ENCODE results near the gene OR10H1. TPM values are rescaled to one million over a fixed set of nuclear protein-coding genes. Genes with fewer than 3 reads are reported as not detected.

The OR10H1 gene, protein sequence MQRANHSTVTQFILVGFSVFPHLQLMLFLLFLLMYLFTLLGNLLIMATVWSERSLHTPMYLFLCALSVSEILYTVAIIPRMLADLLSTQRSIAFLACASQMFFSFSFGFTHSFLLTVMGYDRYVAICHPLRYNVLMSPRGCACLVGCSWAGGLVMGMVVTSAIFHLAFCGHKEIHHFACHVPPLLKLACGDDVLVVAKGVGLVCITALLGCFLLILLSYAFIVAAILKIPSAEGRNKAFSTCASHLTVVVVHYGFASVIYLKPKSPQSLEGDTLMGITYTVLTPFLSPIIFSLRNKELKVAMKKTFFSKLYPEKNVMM
- not detected for total RNA-seq
- polyA plus RNA-seq = not detected

DNA sequence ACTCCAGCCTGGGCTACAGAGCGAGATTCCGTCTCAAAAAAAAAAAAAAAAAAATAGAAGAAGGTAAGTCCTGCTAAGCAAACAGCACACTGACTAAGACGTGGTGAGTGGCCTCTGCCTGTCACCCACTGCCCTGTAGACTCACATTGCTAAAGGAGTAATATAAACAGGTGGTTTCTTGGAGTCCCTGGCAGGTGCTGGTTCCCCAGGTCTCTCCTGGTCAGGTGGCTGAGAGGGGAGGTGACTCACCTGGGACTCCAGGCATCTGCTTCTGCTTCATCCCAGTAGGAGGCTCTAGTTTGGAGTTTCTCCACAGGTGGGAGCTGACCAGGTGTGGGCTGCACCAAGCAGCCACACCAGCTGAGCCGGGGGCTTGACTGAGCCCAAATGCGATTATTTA, at the start of gene OR10H1:
OR10H1 (minus strand) TSS at position 359 of the 400 bp plus-strand sequence. CDS start 7,627 bp downstream, outside the sequence.
- no peaks in the 10 kb centered on the region for H3K9me3 ChIP-seq
- H3K36me3 ChIP-seq = no peaks in the 10 kb centered on the region
- H3K27ac ChIP-seq = no peak within 1 kb of the TSS
- peaks cover 0 to 3% (median 0%) of the 10 kb centered on the region in 4 donors for H3K4me1 ChIP-seq
- 59 to 65% methylated on average over 5 of the region's 5 CpGs for WGBS, 2 donors
- no peak within 1 kb of the TSS for H3K4me3 ChIP-seq
- DNase-seq = no peak
- TF ChIP-seq, protein P1, sequence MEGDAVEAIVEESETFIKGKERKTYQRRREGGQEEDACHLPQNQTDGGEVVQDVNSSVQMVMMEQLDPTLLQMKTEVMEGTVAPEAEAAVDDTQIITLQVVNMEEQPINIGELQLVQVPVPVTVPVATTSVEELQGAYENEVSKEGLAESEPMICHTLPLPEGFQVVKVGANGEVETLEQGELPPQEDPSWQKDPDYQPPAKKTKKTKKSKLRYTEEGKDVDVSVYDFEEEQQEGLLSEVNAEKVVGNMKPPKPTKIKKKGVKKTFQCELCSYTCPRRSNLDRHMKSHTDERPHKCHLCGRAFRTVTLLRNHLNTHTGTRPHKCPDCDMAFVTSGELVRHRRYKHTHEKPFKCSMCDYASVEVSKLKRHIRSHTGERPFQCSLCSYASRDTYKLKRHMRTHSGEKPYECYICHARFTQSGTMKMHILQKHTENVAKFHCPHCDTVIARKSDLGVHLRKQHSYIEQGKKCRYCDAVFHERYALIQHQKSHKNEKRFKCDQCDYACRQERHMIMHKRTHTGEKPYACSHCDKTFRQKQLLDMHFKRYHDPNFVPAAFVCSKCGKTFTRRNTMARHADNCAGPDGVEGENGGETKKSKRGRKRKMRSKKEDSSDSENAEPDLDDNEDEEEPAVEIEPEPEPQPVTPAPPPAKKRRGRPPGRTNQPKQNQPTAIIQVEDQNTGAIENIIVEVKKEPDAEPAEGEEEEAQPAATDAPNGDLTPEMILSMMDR (IDR thresholded peaks at IDR 0.05) = no peak
- no peak for TF ChIP-seq EP300 (IDR thresholded peaks at IDR 0.05)
- no peak for TF ChIP-seq POLR2A (IDR thresholded peaks at IDR 0.05)
- TF ChIP-seq POLR2AphosphoS5 (IDR thresholded peaks at IDR 0.05) = no peak
- intact Hi-C loops (cut with DNase I) = no loop called here
- H3K27me3 ChIP-seq = peaks cover 0 to 21% (median 0%) of the 10 kb centered on the region in 3 donors

DNA sequence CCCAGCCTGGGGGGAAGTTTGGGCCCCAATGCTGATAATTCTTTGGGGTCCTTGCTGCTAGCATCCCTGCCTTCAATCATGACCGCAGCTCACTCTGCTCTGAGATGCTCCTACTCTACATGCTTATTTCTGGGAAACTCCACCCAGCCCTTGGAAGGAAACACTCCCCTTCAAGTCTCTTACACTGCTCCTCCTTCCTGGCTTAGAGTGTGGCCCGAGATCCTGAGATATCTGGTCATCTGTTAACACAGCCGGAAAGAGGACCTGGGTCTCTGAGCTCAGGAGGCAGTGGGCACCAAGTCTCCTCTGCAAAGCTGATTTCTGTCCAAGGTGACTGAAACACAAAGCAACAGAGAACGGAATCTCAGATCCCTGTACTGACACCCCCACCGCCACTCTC, 49.4 kb upstream of the OR10H1 start:
- 60 to 72% methylated on average over 5 of the region's 5 CpGs for WGBS, 2 donors
- no peak overlapping the region for H3K27ac ChIP-seq
- H3K36me3 ChIP-seq = no peaks in the 10 kb centered on the region
- DNase-seq = no peak
- TF ChIP-seq EP300 (IDR thresholded peaks at IDR 0.05) (no peak), POLR2AphosphoS5 (IDR thresholded peaks at IDR 0.05) (no peak), POLR2A (IDR thresholded peaks at IDR 0.05) (no peak)
- TF ChIP-seq, protein P1 (IDR thresholded peaks at IDR 0.05) = no peak
- intact Hi-C loops (cut with DNase I) = no loop called here
- peaks cover 0 to 14% (median 6%) of the 10 kb centered on the region in 3 donors for H3K27me3 ChIP-seq
- H3K4me3 ChIP-seq = no peak overlapping the region
- H3K9me3 ChIP-seq = no peaks in the 10 kb centered on the region
- no peaks in the 10 kb centered on the region for H3K4me1 ChIP-seq

- no peak for DNase-seq
- Histone ChIP-seq H3K27me3 (peaks cover 0 to 14% (median 10%) of the 10 kb centered on the region in 3 donors), H3K4me3 (no peak overlapping the region), H3K4me1 (no peaks in the 10 kb centered on the region), H3K36me3 (no peaks in the 10 kb centered on the region), H3K27ac (no peak overlapping the region), H3K9me3 (no peaks in the 10 kb centered on the region)
- TF ChIP-seq, protein P1 (IDR thresholded peaks at IDR 0.05) = no peak
- no peak for TF ChIP-seq POLR2AphosphoS5 (IDR thresholded peaks at IDR 0.05)
- no peak for TF ChIP-seq EP300 (IDR thresholded peaks at IDR 0.05)
- TF ChIP-seq POLR2A (IDR thresholded peaks at IDR 0.05) = no peak
- WGBS, 2 donors = 81 to 85% methylated on average over 8 of the region's 8 CpGs
- intact Hi-C loops (cut with DNase I) = no loop called here
These were observed 47.8 kb upstream of the OR10H1 start for GRCh38 chr19:15863272-15863671.

DNA sequence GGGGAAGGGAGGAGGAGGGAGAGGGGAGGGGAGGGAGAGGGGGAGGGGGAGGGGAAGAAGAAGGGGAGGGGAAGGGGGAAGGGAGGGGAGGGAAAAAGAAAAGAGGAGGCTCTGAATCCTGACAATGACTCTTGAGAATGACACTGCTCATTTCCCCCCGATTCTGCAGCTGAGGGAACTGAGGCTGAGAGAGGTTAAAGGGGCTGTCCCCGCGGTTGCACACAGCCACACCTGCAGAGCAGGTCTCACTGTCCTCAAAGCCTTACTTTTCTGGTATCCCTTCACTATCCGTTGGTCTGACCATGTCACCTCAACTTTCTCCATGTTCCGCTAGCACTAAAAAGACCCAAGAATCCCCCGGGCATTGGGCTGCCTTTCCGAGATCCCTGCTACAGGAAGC, 47.0 kb upstream of the OR10H1 start:
- Histone ChIP-seq H3K4me1 (no peaks in the 10 kb centered on the region), H3K36me3 (no peaks in the 10 kb centered on the region), H3K27ac (no peak overlapping the region), H3K4me3 (no peak overlapping the region), H3K27me3 (peaks cover 0 to 14% (median 12%) of the 10 kb centered on the region in 3 donors), H3K9me3 (no peaks in the 10 kb centered on the region)
- TF ChIP-seq POLR2AphosphoS5 (IDR thresholded peaks at IDR 0.05) = no peak
- no peak for TF ChIP-seq EP300 (IDR thresholded peaks at IDR 0.05)
- TF ChIP-seq POLR2A (IDR thresholded peaks at IDR 0.05) = no peak
- TF ChIP-seq, protein P1 (IDR thresholded peaks at IDR 0.05) = no peak
- intact Hi-C loops (cut with DNase I) = no loop called here
- no peak for DNase-seq
- WGBS, 2 donors = 42 to 51% methylated on average over 7 of the region's 7 CpGs
